PC-9 (cell line): ENCODE results near the gene UGGT1. TPM values are rescaled to one million over a fixed set of nuclear protein-coding genes. Genes with fewer than 3 reads are reported as not detected.

Experiments
- BruUV-seq: library from RNA; stranded (reverse); fragments of 400-500 nt; replicated peaks from 2 replicates; lab custom pipeline; 2021; lab: Mats Ljungman, UMichigan
- CTCF ChIA-PET: fragments of 300-600 bp; sonication (Branson Sonifier 250); formaldehyde crosslinking; loops from one replicate; lab custom pipeline; 2022; ENCODE audit warnings: antibody characterized with exemption; lab: Charles Lee
- POLR2A ChIA-PET: fragments of 300-600 bp; sonication (Branson Sonifier 250); formaldehyde crosslinking; loops from one replicate; lab custom pipeline; 2022; ENCODE audit warnings: antibody characterized with exemption; ENCODE audit not compliant: unreplicated experiment; lab: Charles Lee
- DNase-seq, 2 experiments: peaks; one replicate each; pipeline versions ENCODE4 v3.0.0 to v3.0.0-alpha.2; 2015 to 2022; ENCODE audit warnings: mixed read lengths in 1 of 2
- H2AFZ ChIP-seq: fragments of 200-600 bp; sonication (generic); 2 replicates; pipeline ENCODE4 v1.8.1; 2017; ENCODE audit warnings: antibody characterized with exemption
- H3F3A ChIP-seq: fragments of 200-600 bp; sonication (generic); 2 replicates; pipeline ENCODE4 v1.8.1; 2017; ENCODE audit warnings: antibody characterized with exemption, mild to moderate bottlenecking, low read depth; ENCODE audit not compliant: insufficient read depth
- H3K27ac ChIP-seq: fragments of 200-600 bp; sonication (generic); 2 replicates; pipeline ENCODE4 v1.6.1; 2016; ENCODE audit warnings: mixed run types
- H3K27me3 ChIP-seq: fragments of 200-600 bp; sonication (generic); 2 replicates; pipeline ENCODE4 v1.6.1; 2016; ENCODE audit warnings: low read depth, mixed run types; ENCODE audit not compliant: insufficient read depth
- H3K36me3 ChIP-seq: fragments of 200-600 bp; sonication (generic); 2 replicates; pipeline ENCODE4 v1.6.1; 2016; ENCODE audit warnings: low read depth, mixed run types
- H3K4me1 ChIP-seq: fragments of 200-600 bp; sonication (generic); replicated peaks from 2 replicates; pipeline ENCODE4 v1.6.1; 2016; ENCODE audit warnings: mixed run types; ENCODE audit not compliant: insufficient read depth
- H3K4me2 ChIP-seq: fragments of 200-600 bp; sonication (generic); 2 replicates; pipeline ENCODE4 v1.6.1; 2017; ENCODE audit warnings: mixed run types
- H3K4me3 ChIP-seq: fragments of 200-600 bp; sonication (generic); 2 replicates; pipeline ENCODE4 v1.6.1; 2016; ENCODE audit warnings: mixed run types
- H3K79me2 ChIP-seq: fragments of 200-600 bp; sonication (generic); 2 replicates; pipeline ENCODE4 v1.6.1; 2017; ENCODE audit warnings: low read depth, mixed run types
- H3K9me2 ChIP-seq: fragments of 200-600 bp; sonication (generic); 2 replicates; pipeline ENCODE4 v1.8.1; 2017; ENCODE audit warnings: mild to moderate bottlenecking; ENCODE audit not compliant: insufficient read depth
- H3K9me3 ChIP-seq: fragments of 200-600 bp; sonication (generic); 2 replicates; pipeline ENCODE4 v1.8.1; 2016; ENCODE audit warnings: low read depth; ENCODE audit not compliant: insufficient read depth
- H4K20me1 ChIP-seq: fragments of 200-600 bp; sonication (generic); 2 replicates; pipeline ENCODE4 v1.8.1; 2017; ENCODE audit not compliant: insufficient read depth
- EZH2 ChIP-seq: fragments of 200-600 bp; sonication (generic); IDR thresholded peaks from 2 replicates; pipeline ENCODE4 v1.8.0; 2017; ENCODE audit warnings: antibody characterized with exemption, low read depth
- intact Hi-C: fragments of 100-400 bp; cut with micrococcal nuclease; formaldehyde crosslinking; loops from one replicate; pipeline ENCODE4 v1.10.0; 2022; ENCODE audit not compliant: unreplicated experiment
- total RNA-seq: library from RNA; stranded (reverse); gene quantifications from 2 replicates; pipeline ENCODE4 v1.2.3, GENCODE V29; 2021
- TF ChIP-seq, protein P1 (sequence below): fragments of 200-600 bp; sonication (generic); conservative IDR thresholded peaks from 2 replicates; pipeline ENCODE4 v1.6.1; 2017; ENCODE audit warnings: mixed run types, antibody characterized with exemption, mild to moderate bottlenecking, moderate library complexity

UGGT1 gene
- total RNA-seq, 1 experiment from 2014 or later = 56.9 TPM

DNA sequence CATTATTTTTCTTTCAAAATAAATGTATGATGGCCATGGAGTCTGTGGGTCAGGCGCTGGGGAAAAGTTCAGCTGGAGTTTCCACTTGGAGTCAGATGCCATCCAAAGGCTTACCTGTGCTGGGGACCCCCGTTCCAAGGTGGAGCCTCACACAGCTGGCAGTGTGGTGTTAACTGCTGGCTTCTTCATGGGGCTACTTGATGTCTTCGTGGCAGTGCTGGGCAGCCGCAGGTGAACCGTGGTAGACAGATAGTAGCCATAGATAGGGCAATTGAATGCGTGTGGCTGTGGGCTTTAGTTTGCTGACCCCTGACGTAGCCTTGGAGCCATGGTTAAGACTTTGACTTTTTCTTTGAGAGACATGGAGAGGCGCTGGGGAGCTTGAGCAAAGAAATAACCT is 144.6 kb downstream of the UGGT1 start:
- no TSS peak for BruUV-seq

DNA sequence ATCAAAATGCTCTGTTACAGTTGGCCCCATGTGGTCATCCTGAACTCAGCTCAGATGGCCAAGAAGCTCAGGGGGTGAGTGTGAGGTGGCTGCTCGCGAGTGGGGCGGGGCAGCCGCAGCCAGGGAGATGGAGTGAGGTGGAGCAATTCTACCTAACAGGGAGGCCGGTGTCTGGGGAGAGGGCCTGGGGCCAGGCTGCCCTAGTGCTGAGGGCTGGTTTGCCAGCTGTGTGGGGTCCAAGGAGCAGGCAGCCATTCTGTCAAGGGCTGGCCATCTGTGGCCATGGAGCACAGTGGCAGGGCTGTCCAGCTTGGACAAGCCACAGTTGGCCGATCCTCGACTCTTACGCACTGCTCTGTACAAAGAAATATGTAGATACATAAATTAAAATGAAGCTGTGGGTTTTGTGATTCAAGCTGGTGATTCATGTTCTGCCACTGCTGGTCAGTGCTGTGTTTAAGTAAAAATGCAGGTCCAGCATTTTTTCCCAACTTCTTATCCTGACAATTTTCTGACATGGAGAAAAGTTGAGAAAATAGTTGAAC is 145.6 kb downstream of the UGGT1 start:
- Histone ChIP-seq H3K4me1 (no peaks in the 10 kb centered on the region), H3K9me3 (no peaks in the 10 kb centered on the region), H2AFZ (no peak overlapping the region), H3K4me2 (no peak overlapping the region), H4K20me1 (no peaks in the 10 kb centered on the region), H3K27ac (no peak overlapping the region), H3K4me3 (no peak overlapping the region), H3K27me3 (no peaks in the 10 kb centered on the region), H3K36me3 (no peaks in the 10 kb centered on the region), H3K9me2 (no peaks in the 10 kb centered on the region), H3K79me2 (no peaks in the 10 kb centered on the region), H3F3A (no peaks in the 10 kb centered on the region; the same call in 1 of the 2 replicates)
- ChIA-PET CTCF (no interaction called here), POLR2A (interaction anchor here (0.5 to 0.6 kb wide), 3 partner anchors 43 to 360 kb away, joined by 3 to 5 read pairs (median 3); no protein-coding TSS in a partner anchor)
- BruUV-seq = no TSS peak
- DNase-seq = no peak
- no peak for TF ChIP-seq EZH2
- TF ChIP-seq, protein P1, sequence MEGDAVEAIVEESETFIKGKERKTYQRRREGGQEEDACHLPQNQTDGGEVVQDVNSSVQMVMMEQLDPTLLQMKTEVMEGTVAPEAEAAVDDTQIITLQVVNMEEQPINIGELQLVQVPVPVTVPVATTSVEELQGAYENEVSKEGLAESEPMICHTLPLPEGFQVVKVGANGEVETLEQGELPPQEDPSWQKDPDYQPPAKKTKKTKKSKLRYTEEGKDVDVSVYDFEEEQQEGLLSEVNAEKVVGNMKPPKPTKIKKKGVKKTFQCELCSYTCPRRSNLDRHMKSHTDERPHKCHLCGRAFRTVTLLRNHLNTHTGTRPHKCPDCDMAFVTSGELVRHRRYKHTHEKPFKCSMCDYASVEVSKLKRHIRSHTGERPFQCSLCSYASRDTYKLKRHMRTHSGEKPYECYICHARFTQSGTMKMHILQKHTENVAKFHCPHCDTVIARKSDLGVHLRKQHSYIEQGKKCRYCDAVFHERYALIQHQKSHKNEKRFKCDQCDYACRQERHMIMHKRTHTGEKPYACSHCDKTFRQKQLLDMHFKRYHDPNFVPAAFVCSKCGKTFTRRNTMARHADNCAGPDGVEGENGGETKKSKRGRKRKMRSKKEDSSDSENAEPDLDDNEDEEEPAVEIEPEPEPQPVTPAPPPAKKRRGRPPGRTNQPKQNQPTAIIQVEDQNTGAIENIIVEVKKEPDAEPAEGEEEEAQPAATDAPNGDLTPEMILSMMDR = no peak
- intact Hi-C loops = no loop called here

More for the DNA sequence above, 144.6 kb downstream of the UGGT1 start:
- Histone ChIP-seq H3K4me2 (no peak overlapping the region), H3K4me1 (no peaks in the 10 kb centered on the region), H3K79me2 (no peaks in the 10 kb centered on the region), H4K20me1 (no peaks in the 10 kb centered on the region), H3K27me3 (no peaks in the 10 kb centered on the region), H3K9me3 (no peaks in the 10 kb centered on the region), H3K4me3 (no peak overlapping the region), H3F3A (no peaks in the 10 kb centered on the region; the same call in 1 of the 2 replicates), H3K36me3 (no peaks in the 10 kb centered on the region), H3K27ac (no peak overlapping the region), H3K9me2 (no peaks in the 10 kb centered on the region), H2AFZ (no peak overlapping the region)
- POLR2A ChIA-PET = no interaction called here
- CTCF ChIA-PET = no interaction called here
- TF ChIP-seq, protein P1 = no peak
- no peak for TF ChIP-seq EZH2
- no peak for DNase-seq
- intact Hi-C loops = no loop called here

DNA sequence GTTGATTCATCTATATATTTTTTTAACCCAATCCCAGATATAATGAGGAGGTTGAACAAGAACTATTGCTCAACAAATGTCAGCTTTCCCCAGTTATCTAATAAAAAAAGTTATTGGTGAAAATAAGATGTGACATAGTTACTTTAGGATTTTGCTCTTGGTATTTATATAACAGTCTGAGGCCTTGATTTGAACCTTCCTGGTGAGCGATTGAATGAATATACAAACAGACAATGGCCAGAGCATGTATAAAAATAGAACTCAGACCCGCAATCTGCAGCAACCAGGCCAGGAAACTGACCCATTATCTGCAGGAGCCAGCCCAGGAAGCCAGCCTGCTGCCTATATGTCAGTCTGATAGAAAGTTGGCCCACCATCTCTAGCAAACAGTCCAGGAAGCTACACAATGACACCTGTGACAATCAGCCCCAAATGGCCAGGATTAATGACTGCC is 146.1 kb downstream of the UGGT1 start:
- H3K4me3 ChIP-seq = no peak overlapping the region
- no peaks in the 10 kb centered on the region; the same call in 1 of the 2 replicates for H3F3A ChIP-seq
- no peaks in the 10 kb centered on the region for H3K79me2 ChIP-seq
- no peaks in the 10 kb centered on the region for H3K9me2 ChIP-seq
- H2AFZ ChIP-seq = no peak overlapping the region
- POLR2A ChIA-PET = interaction anchor here (0.5 to 0.6 kb wide), 2 partner anchors 43 to 361 kb away, joined by 3 to 5 read pairs; no protein-coding TSS in a partner anchor
- CTCF ChIA-PET = interaction anchor here (0.5 kb wide), 1 partner anchor 44 kb away, joined by 3 read pairs; no protein-coding TSS in a partner anchor
- H3K27me3 ChIP-seq = no peaks in the 10 kb centered on the region
- intact Hi-C loops = no loop called here
- no peak overlapping the region for H3K4me2 ChIP-seq
- H3K36me3 ChIP-seq = no peaks in the 10 kb centered on the region
- DNase-seq = no peak
- no peak overlapping the region for H3K27ac ChIP-seq
- H3K9me3 ChIP-seq = no peaks in the 10 kb centered on the region
- no peaks in the 10 kb centered on the region for H3K4me1 ChIP-seq
- BruUV-seq = no TSS peak
- no peaks in the 10 kb centered on the region for H4K20me1 ChIP-seq
- TF ChIP-seq, protein P1 = no peak
- TF ChIP-seq EZH2 = no peak
